HG03097 (cell line): ENCODE results near the gene ZFYVE1.

Experiments used
- ATAC-seq: cut with Tn5 transposase; IDR thresholded peaks from one replicate; pipeline ENCODE4 v1.9.1; 2021; ENCODE audit not compliant: unreplicated experiment, low FRiP score

The ZFYVE1 gene

GRCh38 chr14:72925815-72926291 is 101.1 kb downstream of the ZFYVE1 start:
- ATAC-seq: peak; percentile 9

GRCh38 chr14:72925171-72925759 is 101.6 kb downstream of the ZFYVE1 start:
- ATAC-seq: no peak

GRCh38 chr14:72924337-72924736 is 102.6 kb downstream of the ZFYVE1 start:
- no peak for ATAC-seq

DNA sequence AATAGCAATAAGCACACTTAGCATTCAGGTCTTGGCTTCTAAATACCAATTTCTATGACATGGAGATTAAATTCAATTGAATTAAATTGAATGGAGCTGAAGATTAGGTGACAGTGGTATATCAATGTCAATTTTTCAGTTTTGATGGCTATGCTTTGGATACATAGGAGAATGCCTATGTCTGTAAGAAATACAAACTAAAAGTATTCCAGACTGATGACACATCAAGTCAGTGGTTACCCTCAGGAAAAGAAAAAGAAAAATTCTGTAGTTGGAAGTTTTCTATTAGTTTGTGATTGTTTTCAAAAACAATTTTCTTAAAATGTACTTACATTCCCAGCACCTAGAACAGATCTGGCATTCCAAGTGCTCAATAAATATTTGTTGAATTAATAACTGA is 105.5 kb downstream of the ZFYVE1 start:
- no peak for ATAC-seq

DNA sequence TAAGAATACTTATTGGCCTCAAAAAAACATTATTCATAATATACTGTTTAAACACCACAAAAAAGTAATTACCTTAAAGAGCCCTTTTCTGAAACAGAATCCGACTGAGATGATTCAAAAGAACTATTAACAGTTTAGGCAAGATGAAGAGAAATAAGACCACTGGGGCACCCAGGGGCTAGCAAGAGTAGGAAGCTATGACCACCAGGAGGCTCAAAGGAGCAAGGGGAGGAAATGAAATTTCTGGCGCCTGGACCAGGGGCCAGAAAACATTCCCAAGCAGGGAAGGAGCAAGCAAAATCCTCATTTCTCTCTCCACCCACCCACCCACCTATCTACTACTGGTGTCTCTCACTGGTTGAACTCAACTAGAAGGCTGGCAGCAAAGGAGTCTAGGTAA is 106.9 kb downstream of the ZFYVE1 start:
- ATAC-seq: no peak
